C4-2B (cell line): ENCODE results near the gene TBL1Y.

Experiments
- ZFX ChIP-seq: fragments of 450-650 bp; IDR thresholded peaks from 2 replicates; pipeline ENCODE4 v1.6.1; 2017
- TF ChIP-seq, protein P1 (sequence below): fragments of 450-650 bp; conservative IDR thresholded peaks from 2 replicates; pipeline ENCODE4 v1.5.1; 2017; ENCODE audit warnings: mild to moderate bottlenecking

DNA sequence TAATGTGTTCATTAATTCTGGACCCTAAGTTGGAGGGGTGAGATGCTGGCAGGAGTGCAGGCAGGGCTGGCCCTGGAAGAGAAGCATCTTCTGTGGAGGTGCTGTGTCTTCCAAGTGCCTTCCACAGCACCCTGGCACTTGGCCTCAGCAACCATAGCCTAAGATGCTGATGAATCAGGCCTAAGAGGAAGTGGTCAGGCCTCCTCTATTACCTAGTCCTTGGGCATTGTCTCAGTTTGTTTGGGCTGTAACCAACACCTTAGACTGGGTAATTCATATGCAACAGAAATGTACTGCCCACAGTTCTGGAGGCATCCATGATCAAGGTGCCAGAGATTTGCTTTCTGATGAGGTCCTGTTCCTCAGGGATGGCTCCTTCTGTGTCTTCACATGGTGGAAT is 128.5 kb downstream of the TBL1Y start:
- TF ChIP-seq, protein P1, sequence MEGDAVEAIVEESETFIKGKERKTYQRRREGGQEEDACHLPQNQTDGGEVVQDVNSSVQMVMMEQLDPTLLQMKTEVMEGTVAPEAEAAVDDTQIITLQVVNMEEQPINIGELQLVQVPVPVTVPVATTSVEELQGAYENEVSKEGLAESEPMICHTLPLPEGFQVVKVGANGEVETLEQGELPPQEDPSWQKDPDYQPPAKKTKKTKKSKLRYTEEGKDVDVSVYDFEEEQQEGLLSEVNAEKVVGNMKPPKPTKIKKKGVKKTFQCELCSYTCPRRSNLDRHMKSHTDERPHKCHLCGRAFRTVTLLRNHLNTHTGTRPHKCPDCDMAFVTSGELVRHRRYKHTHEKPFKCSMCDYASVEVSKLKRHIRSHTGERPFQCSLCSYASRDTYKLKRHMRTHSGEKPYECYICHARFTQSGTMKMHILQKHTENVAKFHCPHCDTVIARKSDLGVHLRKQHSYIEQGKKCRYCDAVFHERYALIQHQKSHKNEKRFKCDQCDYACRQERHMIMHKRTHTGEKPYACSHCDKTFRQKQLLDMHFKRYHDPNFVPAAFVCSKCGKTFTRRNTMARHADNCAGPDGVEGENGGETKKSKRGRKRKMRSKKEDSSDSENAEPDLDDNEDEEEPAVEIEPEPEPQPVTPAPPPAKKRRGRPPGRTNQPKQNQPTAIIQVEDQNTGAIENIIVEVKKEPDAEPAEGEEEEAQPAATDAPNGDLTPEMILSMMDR, result no peak
- TF ChIP-seq ZFX, result no peak
